ENCODE data around the gene ACOT13. TPM values are rescaled to one million over a fixed set of nuclear protein-coding genes. Genes with fewer than 3 reads are reported as not detected.

The ACOT13 gene
- total RNA-seq, 1 donor from 2014 or later, result 9.1 TPM

DNA sequence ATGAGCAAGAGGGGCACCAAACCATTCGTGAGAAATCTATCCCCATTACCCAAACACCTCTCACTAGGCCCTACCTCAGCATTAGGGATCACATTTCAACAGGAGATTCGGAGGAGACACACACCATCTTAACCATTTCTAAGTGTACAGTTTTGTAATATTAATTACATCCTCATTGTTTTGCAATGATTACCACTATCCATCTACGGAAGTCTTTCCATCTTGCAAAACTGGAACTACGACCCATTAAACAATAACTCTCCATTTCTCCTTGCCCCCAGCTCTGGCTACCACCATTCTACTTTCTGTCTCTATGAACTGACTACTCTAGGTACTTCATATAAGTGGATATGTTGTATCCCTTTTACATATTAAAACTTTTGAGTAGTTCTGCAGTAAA is 20.1 kb downstream of the ACOT13 start:
- TF ChIP-seq, protein P1, sequence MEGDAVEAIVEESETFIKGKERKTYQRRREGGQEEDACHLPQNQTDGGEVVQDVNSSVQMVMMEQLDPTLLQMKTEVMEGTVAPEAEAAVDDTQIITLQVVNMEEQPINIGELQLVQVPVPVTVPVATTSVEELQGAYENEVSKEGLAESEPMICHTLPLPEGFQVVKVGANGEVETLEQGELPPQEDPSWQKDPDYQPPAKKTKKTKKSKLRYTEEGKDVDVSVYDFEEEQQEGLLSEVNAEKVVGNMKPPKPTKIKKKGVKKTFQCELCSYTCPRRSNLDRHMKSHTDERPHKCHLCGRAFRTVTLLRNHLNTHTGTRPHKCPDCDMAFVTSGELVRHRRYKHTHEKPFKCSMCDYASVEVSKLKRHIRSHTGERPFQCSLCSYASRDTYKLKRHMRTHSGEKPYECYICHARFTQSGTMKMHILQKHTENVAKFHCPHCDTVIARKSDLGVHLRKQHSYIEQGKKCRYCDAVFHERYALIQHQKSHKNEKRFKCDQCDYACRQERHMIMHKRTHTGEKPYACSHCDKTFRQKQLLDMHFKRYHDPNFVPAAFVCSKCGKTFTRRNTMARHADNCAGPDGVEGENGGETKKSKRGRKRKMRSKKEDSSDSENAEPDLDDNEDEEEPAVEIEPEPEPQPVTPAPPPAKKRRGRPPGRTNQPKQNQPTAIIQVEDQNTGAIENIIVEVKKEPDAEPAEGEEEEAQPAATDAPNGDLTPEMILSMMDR (IDR thresholded peaks at IDR 0.05; ENCODE audit: insufficient read depth, low read length, poor library complexity, severe bottlenecking), result no peak
- no peak for DNase-seq (ENCODE audit: low read depth)
- H3K4me3 ChIP-seq (ENCODE audit: low read depth, low read length), result no peak overlapping the region
- no peaks in the 10 kb centered on the region for H3K27me3 ChIP-seq (ENCODE audit: control insufficient read depth, insufficient read depth, low read length)
- H3K36me3 ChIP-seq (ENCODE audit: control insufficient read depth, insufficient read depth, low read length), result no peaks in the 10 kb centered on the region

DNA sequence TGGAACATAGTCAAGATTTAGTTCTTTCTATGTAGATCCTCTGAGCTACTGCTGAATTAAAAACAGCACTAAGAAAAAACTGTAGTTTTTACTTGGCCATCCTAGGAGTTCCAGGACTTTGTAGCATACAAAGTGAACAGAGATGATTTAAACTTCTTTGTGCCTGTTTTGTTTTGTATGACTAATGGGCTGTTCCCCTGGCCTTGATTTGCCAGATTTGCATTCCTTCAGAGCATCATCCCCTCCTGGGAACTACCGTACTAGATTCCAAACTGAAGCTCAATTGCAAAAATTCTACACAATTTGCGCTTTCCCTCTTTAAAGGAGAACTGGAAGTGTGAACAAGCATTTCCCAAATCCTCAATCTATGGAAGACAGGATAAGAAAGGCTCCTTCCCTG is 23.1 kb downstream of the ACOT13 start:
- no peak for DNase-seq (ENCODE audit: low read depth)
- Histone ChIP-seq H3K4me3 (ENCODE audit: low read depth, low read length) (no peak overlapping the region), H3K27me3 (ENCODE audit: control insufficient read depth, insufficient read depth, low read length) (no peaks in the 10 kb centered on the region), H3K36me3 (ENCODE audit: control insufficient read depth, insufficient read depth, low read length) (no peaks in the 10 kb centered on the region)
- TF ChIP-seq, protein P1 (IDR thresholded peaks at IDR 0.05; ENCODE audit: insufficient read depth, low read length, poor library complexity, severe bottlenecking), result no peak

DNA sequence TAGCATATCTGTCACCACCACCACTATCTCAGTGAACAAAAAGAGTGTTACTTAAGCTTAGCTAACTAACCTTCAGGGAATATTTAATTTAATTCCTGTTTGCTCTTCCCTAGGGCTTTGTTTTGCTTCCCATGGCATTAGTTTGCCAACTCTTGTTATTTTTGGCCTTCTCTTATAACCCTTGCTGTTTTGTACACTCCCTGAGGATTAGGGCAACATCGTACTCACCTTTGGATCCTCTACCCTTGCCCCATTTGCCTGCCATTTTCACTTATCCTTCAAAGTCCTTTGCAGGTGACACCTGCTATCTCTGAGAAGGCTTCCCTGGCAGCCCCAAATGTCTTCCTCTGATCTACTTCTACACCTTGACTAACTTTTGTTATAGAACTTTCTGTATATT is 23.7 kb downstream of the ACOT13 start:
- TF ChIP-seq, protein P1 (IDR thresholded peaks at IDR 0.05; ENCODE audit: insufficient read depth, low read length, poor library complexity, severe bottlenecking), result no peak
- H3K4me3 ChIP-seq (ENCODE audit: low read depth, low read length), result no peak overlapping the region
- DNase-seq (ENCODE audit: low read depth), result no peak
- H3K36me3 ChIP-seq (ENCODE audit: control insufficient read depth, insufficient read depth, low read length), result no peaks in the 10 kb centered on the region
- H3K27me3 ChIP-seq (ENCODE audit: control insufficient read depth, insufficient read depth, low read length), result no peaks in the 10 kb centered on the region

DNA sequence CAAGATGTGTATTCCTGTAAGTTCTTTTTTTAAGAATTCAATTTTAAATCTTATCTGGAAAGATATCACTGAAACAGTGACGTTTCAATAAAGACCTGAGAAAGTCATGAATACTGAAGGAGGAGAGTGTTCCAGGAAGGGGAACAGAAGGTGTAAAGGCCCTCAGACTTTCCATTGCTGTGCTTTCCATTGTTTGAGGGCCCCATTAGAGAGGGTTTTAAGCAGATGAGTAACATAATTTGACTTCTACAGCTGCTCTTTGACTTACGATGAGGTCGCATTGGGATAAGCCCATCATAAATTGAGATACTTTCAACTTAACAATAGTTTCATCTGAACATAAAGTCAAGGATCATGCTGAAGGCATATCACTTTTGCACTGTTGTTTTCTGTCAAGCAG is 24.7 kb downstream of the ACOT13 start:
- TF ChIP-seq, protein P1 (IDR thresholded peaks at IDR 0.05; ENCODE audit: insufficient read depth, low read length, poor library complexity, severe bottlenecking), result no peak
- no peak for DNase-seq (ENCODE audit: low read depth)
- Histone ChIP-seq H3K27me3 (ENCODE audit: control insufficient read depth, insufficient read depth, low read length) (no peaks in the 10 kb centered on the region), H3K4me3 (ENCODE audit: low read depth, low read length) (no peak overlapping the region), H3K36me3 (ENCODE audit: control insufficient read depth, insufficient read depth, low read length) (no peaks in the 10 kb centered on the region)

DNA sequence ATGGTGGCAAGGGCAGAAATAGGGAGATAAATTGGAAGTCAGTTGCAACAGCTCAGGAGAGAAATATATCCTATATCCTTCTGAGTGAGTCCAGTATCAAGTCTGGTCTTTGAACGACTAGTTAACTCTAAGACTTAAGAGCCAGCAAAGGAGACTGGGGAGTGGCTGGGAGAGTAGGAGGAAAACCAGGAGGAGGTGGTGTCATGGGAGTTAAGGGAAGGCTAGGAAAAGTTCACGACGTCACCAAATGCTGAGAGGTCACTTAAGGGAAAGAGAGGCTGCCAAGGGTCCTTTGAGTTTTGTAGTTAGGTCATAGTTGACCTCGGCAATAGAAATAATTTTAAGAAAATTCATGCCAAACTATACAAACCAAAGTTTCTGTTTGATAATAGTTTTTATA is 25.1 kb downstream of the ACOT13 start:
- TF ChIP-seq, protein P1 (IDR thresholded peaks at IDR 0.05; ENCODE audit: insufficient read depth, low read length, poor library complexity, severe bottlenecking), result no peak
- Histone ChIP-seq H3K4me3 (ENCODE audit: low read depth, low read length) (no peak overlapping the region), H3K36me3 (ENCODE audit: control insufficient read depth, insufficient read depth, low read length) (no peaks in the 10 kb centered on the region), H3K27me3 (ENCODE audit: control insufficient read depth, insufficient read depth, low read length) (no peaks in the 10 kb centered on the region)
- DNase-seq (ENCODE audit: low read depth), result no peak

DNA sequence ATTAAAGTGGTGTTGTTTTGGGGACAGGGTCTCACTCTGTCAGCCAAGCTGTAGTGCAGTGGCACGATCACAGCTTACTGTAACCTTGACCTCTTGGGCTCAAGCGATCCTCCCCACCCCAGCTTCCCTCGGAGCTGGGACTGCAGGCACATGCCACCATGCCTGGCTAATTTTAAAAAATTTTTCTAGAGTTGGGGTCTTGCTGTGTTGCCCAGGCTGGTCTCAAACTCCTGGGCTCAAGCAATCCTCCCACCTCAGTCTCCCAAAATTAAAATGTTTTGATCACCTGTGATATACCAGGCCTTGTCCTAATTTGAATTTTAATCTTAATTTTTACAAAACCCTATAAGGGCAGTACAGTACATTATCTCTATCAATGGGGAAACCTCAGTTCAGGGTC is 25.5 kb downstream of the ACOT13 start:
- DNase-seq (ENCODE audit: low read depth), result no peak
- Histone ChIP-seq H3K27me3 (ENCODE audit: control insufficient read depth, insufficient read depth, low read length) (no peaks in the 10 kb centered on the region), H3K36me3 (ENCODE audit: control insufficient read depth, insufficient read depth, low read length) (no peaks in the 10 kb centered on the region), H3K4me3 (ENCODE audit: low read depth, low read length) (no peak overlapping the region)
- TF ChIP-seq, protein P1 (IDR thresholded peaks at IDR 0.05; ENCODE audit: insufficient read depth, low read length, poor library complexity, severe bottlenecking), result no peak
